IMR-90 (cell line): ENCODE measurements around the gene SAMD11. TPM values are rescaled to one million over a fixed set of nuclear protein-coding genes. Genes with fewer than 3 reads are reported as not detected.

Experiments
- ATAC-seq: fragments of 200-7000 bp; cut with Tn5 transposase; 2 replicates; pipeline ENCODE4 v1.9.1; 2020; ENCODE audit warnings: low read depth, mild to moderate bottlenecking, moderate library complexity
- BruUV-seq: library from RNA; stranded (reverse); fragments of 400-500 nt; replicated peaks from 2 replicates; lab custom pipeline; 2021; lab: Mats Ljungman, UMichigan
- CTCF ChIA-PET: fragments of 300-600 bp; formaldehyde crosslinking; extraction: SDS; loops from one replicate; lab custom pipeline; 2021; ENCODE audit warnings: antibody characterized with exemption; lab: Yijun Ruan, JAX
- POLR2A ChIA-PET: fragments of 300-600 bp; sonication (Branson Sonifier 250); formaldehyde crosslinking; loops from one replicate; lab custom pipeline; 2022; ENCODE audit warnings: antibody characterized with exemption; ENCODE audit not compliant: unreplicated experiment; lab: Charles Lee
- DNase-seq: peaks from one replicate; pipeline ENCODE4 v3.0.0; 2013
- H2AFZ ChIP-seq: replicated peaks from 2 replicates; pipeline ENCODE3; 2013; ENCODE audit warnings: low read length, mild to moderate bottlenecking; ENCODE audit not compliant: poor library complexity
- H2AK5ac ChIP-seq: 2 replicates; pipeline ENCODE4 v1.6.1; 2013; ENCODE audit warnings: low read depth, low read length, inconsistent platforms
- H2AK9ac ChIP-seq: replicated peaks from 2 replicates; pipeline ENCODE3; 2013; ENCODE audit warnings: mild to moderate bottlenecking, low read depth, low read length, moderate library complexity; ENCODE audit not compliant: poor library complexity
- H2BK120ac ChIP-seq: 2 replicates; pipeline ENCODE4 v1.6.1; 2013; ENCODE audit warnings: low read depth, low read length, inconsistent platforms
- H2BK15ac ChIP-seq: 3 replicates; pipeline ENCODE4 v1.6.1; 2013; ENCODE audit warnings: low read depth, low read length, inconsistent platforms
- H2BK20ac ChIP-seq: 2 replicates; pipeline ENCODE4 v1.6.1; 2013; ENCODE audit warnings: low read depth, mild to moderate bottlenecking, inconsistent platforms, low read length, moderate library complexity
- H2BK5ac ChIP-seq: 2 replicates; pipeline ENCODE4 v1.6.1; 2013; ENCODE audit warnings: mild to moderate bottlenecking, low read depth, low read length, inconsistent platforms; ENCODE audit not compliant: poor library complexity, severe bottlenecking
- H3K14ac ChIP-seq: replicated peaks from 2 replicates; pipeline ENCODE4 v1.6.1; 2013; ENCODE audit warnings: low read depth, low read length, inconsistent platforms
- H3K18ac ChIP-seq: 2 replicates; pipeline ENCODE4 v1.6.1; 2013; ENCODE audit warnings: low read depth, low read length, control low read depth
- H3K23ac ChIP-seq: 2 replicates; pipeline ENCODE4 v1.6.1; 2013; ENCODE audit warnings: low read depth, low read length, inconsistent platforms
- H3K27ac ChIP-seq: 2 replicates; pipeline ENCODE4 v1.5.1; 2013; ENCODE audit warnings: mild to moderate bottlenecking, control low read depth, low read length; ENCODE audit not compliant: insufficient read depth
- H3K27me3 ChIP-seq: 2 replicates; pipeline ENCODE4 v1.6.1; 2013; ENCODE audit warnings: low read length; ENCODE audit not compliant: control insufficient read depth, insufficient read depth
- H3K36me3 ChIP-seq: 2 replicates; pipeline ENCODE4 v1.6.1; 2013; ENCODE audit warnings: low read length, mixed read lengths; ENCODE audit not compliant: control insufficient read depth, insufficient read depth
- H3K4ac ChIP-seq: 2 replicates; pipeline ENCODE4 v1.6.1; 2013; ENCODE audit warnings: low read depth, low read length, inconsistent platforms
- H3K4me1 ChIP-seq: 2 replicates; pipeline ENCODE4 v1.6.1; 2013; ENCODE audit warnings: low read length, mixed read lengths; ENCODE audit not compliant: control insufficient read depth, insufficient read depth
- H3K4me2 ChIP-seq: 2 replicates; pipeline ENCODE4 v1.6.1; 2013; ENCODE audit warnings: low read depth, mild to moderate bottlenecking, control low read depth, low read length, moderate library complexity
- H3K4me3 ChIP-seq: 2 replicates; pipeline ENCODE4 v1.5.1; 2013; ENCODE audit warnings: low read depth, mild to moderate bottlenecking, control low read depth, low read length, moderate library complexity; ENCODE audit not compliant: insufficient read depth
- H3K56ac ChIP-seq: 2 replicates; pipeline ENCODE4 v1.6.1; 2013; ENCODE audit warnings: low read length, inconsistent platforms; ENCODE audit not compliant: insufficient read depth; ENCODE audit errors: extremely low read depth
- H3K79me1 ChIP-seq, 2 experiments: 2 replicates each; pipeline ENCODE4 v1.6.1; 2013; ENCODE audit warnings: low read length in 2 of 2, inconsistent platforms in 1 of 2, low read depth in 1 of 2
- H3K9ac ChIP-seq: 2 replicates; pipeline ENCODE4 v1.6.1; 2013; ENCODE audit warnings: low read depth, low read length, control low read depth
- H3K9me1 ChIP-seq: 2 replicates; pipeline ENCODE4 v1.6.1; 2013; ENCODE audit warnings: low read length, inconsistent platforms; ENCODE audit not compliant: insufficient read depth
- H3K9me3 ChIP-seq: 2 replicates; pipeline ENCODE4 v1.6.1; 2013; ENCODE audit warnings: low read length; ENCODE audit not compliant: control insufficient read depth, insufficient read depth
- H4K20me1 ChIP-seq: 2 replicates; pipeline ENCODE4 v1.6.1; 2013; ENCODE audit warnings: low read length, inconsistent platforms; ENCODE audit not compliant: insufficient read depth
- H4K5ac ChIP-seq: 2 replicates; pipeline ENCODE4 v1.6.1; 2013; ENCODE audit warnings: mild to moderate bottlenecking, low read depth, low read length, control low read depth
- H4K8ac ChIP-seq, 2 experiments: 2 replicates each; pipeline ENCODE4 v1.6.1; 2013; ENCODE audit warnings: low read depth in 2 of 2, low read length in 2 of 2, control low read depth in 1 of 2, inconsistent platforms in 1 of 2
- H4K91ac ChIP-seq: 2 replicates; pipeline ENCODE4 v1.6.1; 2013; ENCODE audit warnings: low read depth, low read length, inconsistent platforms; ENCODE audit not compliant: insufficient read depth
- CEBPB ChIP-seq: IDR thresholded peaks from 2 replicates; pipeline ENCODE4 v1.6.1; 2012; ENCODE audit warnings: low read depth, low read length, improper control_type of control experiment
- CHD1 ChIP-seq: IDR thresholded peaks from 2 replicates; pipeline ENCODE4 v1.6.1; 2012; ENCODE audit warnings: low read depth, low read length, improper control_type of control experiment
- MAFK ChIP-seq: IDR thresholded peaks from 2 replicates; pipeline ENCODE4 v1.6.1; 2012; ENCODE audit warnings: low read depth, low read length, improper control_type of control experiment
- MAZ ChIP-seq: IDR thresholded peaks from 2 replicates; pipeline ENCODE4 v1.6.1; 2012; ENCODE audit warnings: low read depth, mild to moderate bottlenecking, low read length, improper control_type of control experiment, moderate library complexity, borderline replicate concordance
- NFE2L2 ChIP-seq: fragments of 150-350 bp; IDR thresholded peaks from 2 replicates; pipeline ENCODE4 v1.6.1; 2016; ENCODE audit warnings: low read depth, mild to moderate bottlenecking, low read length
- RFX5 ChIP-seq: IDR thresholded peaks from 2 replicates; pipeline ENCODE4 v1.8.0; 2012; ENCODE audit warnings: low read depth, mild to moderate bottlenecking, low read length, moderate library complexity
- WGBS, 2 experiments: methylation state at CpG; one replicate each; pipeline versions ENCODE4 v1.1.5 to v1.1.7; 2013; ENCODE audit warnings: missing lambda C conversion rate in 2 of 2; ENCODE audit not compliant: insufficient read length in 1 of 2; ENCODE audit errors: extremely low coverage in 2 of 2; 5-methylcytosine and 5-hydroxymethylcytosine counted together
- dilution Hi-C: fragments of 300-500 bp; cut with HindIII; formaldehyde crosslinking; loops from one replicate; pipeline ENCODE4 v1.14.3; 2018; ENCODE audit warnings: low sequenced_read_pairs; ENCODE audit not compliant: unreplicated experiment
- in situ Hi-C: fragments of 300-500 bp; cut with MboI; formaldehyde crosslinking; loops from 3 replicates; pipeline ENCODE4 v1.14.3; 2019; ENCODE audit warnings: low sequenced_read_pairs, inconsistent platforms, mixed read lengths
- intact Hi-C: fragments of 100-400 bp; cut with micrococcal nuclease; formaldehyde crosslinking; loops from 2 replicates; pipeline ENCODE4 v1.10.0; 2022
- polyA plus RNA-seq, 3 experiments: library from polyadenylated mRNA; depleted of rRNA; stranded (reverse); fragments of >200 nt; gene quantifications; 2 replicates each; pipeline ENCODE4 v1.2.3, GENCODE V29; 2012; ENCODE audit warnings: low replicate concordance in 1 of 3
- total RNA-seq: library from RNA; depleted of rRNA; stranded (reverse); fragments of >200 nt; gene quantifications from 2 replicates; pipeline ENCODE4 v1.2.3, GENCODE V29; 2012

The SAMD11 gene
- total and polyA plus RNA-seq, 2 of the 4 experiments (the other 2 are of a cell fraction), result 5.9 to 22.9 TPM

GRCh38 chr1:941588-942383 lies 18.1 kb downstream of the SAMD11 start (continued):
- TF ChIP-seq CEBPB, result no peak

- H3K4me2 ChIP-seq, result no peak overlapping the region; the same call in 1 of the 2 replicates
- H3K36me3 ChIP-seq, result peaks cover 22% of the 10 kb centered on the region
- H4K5ac ChIP-seq, result no peak overlapping the region
- ATAC-seq (no peak), DNase-seq (no peak)
- no peak overlapping the region for H2AFZ ChIP-seq
- TF ChIP-seq MAZ (no peak), NFE2L2 (no peak), MAFK (no peak), CHD1 (no peak), RFX5 (no peak)
- no peak overlapping the region for H2BK20ac ChIP-seq
- H3K9me1 ChIP-seq, result no peaks in the 10 kb centered on the region
- H3K27me3 ChIP-seq, result no peaks in the 10 kb centered on the region
- POLR2A ChIA-PET, result no interaction called here
- H3K9me3 ChIP-seq, result no peaks in the 10 kb centered on the region
- in situ Hi-C loops, result no loop called here
- H2AK9ac ChIP-seq, result no peak overlapping the region
- H3K23ac ChIP-seq, result no peak overlapping the region
- H4K91ac ChIP-seq, result peak overlapping the region; percentile 56; the same call in 1 of the 2 replicates
- no TSS peak for BruUV-seq
- H4K20me1 ChIP-seq, result peaks cover 16% of the 10 kb centered on the region
- peak overlapping the region; percentile 11 for H2BK5ac ChIP-seq
- no peak overlapping the region for H3K56ac ChIP-seq
- dilution Hi-C loops, result no loop called here
- no peak overlapping the region for H3K14ac ChIP-seq
- peaks cover 52% of the 10 kb centered on the region for H3K4me1 ChIP-seq
- CTCF ChIA-PET, result no interaction called here
- peak overlapping the region; percentile 42; the same call in 1 of the 2 replicates for H3K4me3 ChIP-seq
- peak overlapping the region; percentile 82; the same call in 1 of the 2 replicates for H3K27ac ChIP-seq
- H3K18ac ChIP-seq, result no peak overlapping the region; the same call in 1 of the 2 replicates
- H2BK15ac ChIP-seq, result no peak overlapping the region
- peak overlapping the region in 1 of 2 experiments; percentile 59; a peak in 1 of 4 replicates for H4K8ac ChIP-seq
- peak overlapping the region; percentile 32; the same call in 1 of the 2 replicates for H3K4ac ChIP-seq
- H2BK120ac ChIP-seq, result no peak overlapping the region; the same call in 1 of the 2 replicates
- WGBS, 2 experiments, result 3% methylated on average over 15 of the region's 48 CpGs; no CpG with 5 or more reads in 1 of the 2 experiments
- no peak overlapping the region; the same call in 1 of the 2 replicates for H2AK5ac ChIP-seq
- no peak overlapping the region for H3K9ac ChIP-seq
- H3K79me1 ChIP-seq, result 0 out of 4 replicates have a peak, but pooled peaks cover 0 to 5% of the 10 kb centered on the region in 2 experiments
- intact Hi-C loops, result no loop called here
Observed at GRCh38 chr1:942411-942821, 18.7 kb downstream of the SAMD11 start.
